Neural cell (in vitro differentiated cells): Measurements from ENCODE around the gene SMG9. TPM values are rescaled to one million over a fixed set of nuclear protein-coding genes. Genes with fewer than 3 reads are reported as not detected.

Experiments
- H2AFZ ChIP-seq: fragments of 200-600, 300-800 bp; sonication (generic), shearing (Covaris generic); 2 replicates; pipeline ENCODE4 v1.6.0; 2014; ENCODE audit warnings: low read depth, mild to moderate bottlenecking, antibody characterized with exemption, low read length, moderate library complexity
- H3F3A ChIP-seq: fragments of 200-600 bp; shearing (Covaris generic); 2 replicates; pipeline ENCODE4 v1.6.1; 2016; ENCODE audit warnings: mild to moderate bottlenecking, moderate library complexity, mixed read lengths, antibody characterized with exemption, low read length; ENCODE audit not compliant: insufficient read depth, poor library complexity, severe bottlenecking
- H3K27ac ChIP-seq: fragments of 200-600, 300-800 bp; sonication (generic), shearing (Covaris generic); 2 replicates; pipeline ENCODE4 v1.5.1; 2014; ENCODE audit warnings: mild to moderate bottlenecking, low read length, moderate library complexity
- H3K27me3 ChIP-seq: fragments of 300-800, 200-600 bp; sonication (generic), shearing (Covaris generic); 2 replicates; pipeline ENCODE4 v1.6.0; 2014; ENCODE audit warnings: mild to moderate bottlenecking, low read depth, low read length, moderate library complexity; ENCODE audit not compliant: insufficient read depth
- H3K36me3 ChIP-seq: fragments of 300-800, 200-600 bp; sonication (generic), shearing (Covaris generic); 2 replicates; pipeline ENCODE4 v1.5.1; 2014; ENCODE audit warnings: mild to moderate bottlenecking, antibody characterized with exemption, low read length, moderate library complexity; ENCODE audit not compliant: insufficient read depth
- H3K4me2 ChIP-seq: fragments of 300-800, 200-600 bp; sonication (generic), shearing (Covaris generic); 2 replicates; pipeline ENCODE4 v1.6.0; 2014; ENCODE audit warnings: mild to moderate bottlenecking, low read length
- H3K4me3 ChIP-seq: fragments of 300-800, 200-600 bp; sonication (generic), shearing (Covaris generic); 2 replicates; pipeline ENCODE4 v1.5.1; 2014; ENCODE audit warnings: mild to moderate bottlenecking, low read length, moderate library complexity
- H3K79me2 ChIP-seq: fragments of 200-600 bp; shearing (Covaris generic); replicated peaks from 2 replicates; pipeline ENCODE4 v1.6.0; 2014; ENCODE audit warnings: mild to moderate bottlenecking, low read length, moderate library complexity; ENCODE audit not compliant: insufficient read depth
- H3K9ac ChIP-seq: fragments of 300-800, 200-600 bp; sonication (generic), shearing (Covaris generic); 2 replicates; pipeline ENCODE4 v1.6.1; 2016; ENCODE audit warnings: mild to moderate bottlenecking, low read length, mixed read lengths
- H3K9me2 ChIP-seq: fragments of 200-600 bp; shearing (Covaris generic); 2 replicates; pipeline ENCODE4 v1.6.1; 2016; ENCODE audit warnings: mild to moderate bottlenecking, low read length, mixed read lengths; ENCODE audit not compliant: insufficient read depth
- H3K9me3 ChIP-seq: fragments of 200-600, 300-800 bp; sonication (generic), shearing (Covaris generic); 2 replicates; pipeline ENCODE4 v1.6.1; 2016; ENCODE audit warnings: mild to moderate bottlenecking, mixed run types, low read length, moderate library complexity, mixed read lengths
- H4K20me1 ChIP-seq: fragments of 200-600 bp; shearing (Covaris generic); 2 replicates; pipeline ENCODE4 v1.6.1; 2016; ENCODE audit warnings: mild to moderate bottlenecking, mixed run types; ENCODE audit not compliant: insufficient read depth
- CTCF ChIP-seq: fragments of 450-650 bp; IDR thresholded peaks from 2 replicates; pipeline ENCODE4 v1.5.1; 2014; ENCODE audit warnings: antibody characterized with exemption, mild to moderate bottlenecking, moderate library complexity; ENCODE audit not compliant: poor library complexity, severe bottlenecking
- EP300 ChIP-seq: fragments of 450-650 bp; conservative IDR thresholded peaks from 2 replicates; pipeline ENCODE4 v1.6.1; 2014; ENCODE audit warnings: antibody characterized with exemption, mild to moderate bottlenecking, moderate library complexity; ENCODE audit not compliant: poor library complexity, severe bottlenecking
- EZH2 ChIP-seq: fragments of 200-600, 300-800 bp; shearing (Covaris generic), sonication (generic); IDR thresholded peaks from 2 replicates; pipeline ENCODE4 v1.6.1; 2014; ENCODE audit warnings: antibody characterized with exemption, low read length, borderline replicate concordance, mild to moderate bottlenecking; ENCODE audit not compliant: insufficient read depth, poor library complexity, severe bottlenecking
- MXI1 ChIP-seq: fragments of 450-650 bp; conservative IDR thresholded peaks from 2 replicates; pipeline ENCODE4 v1.6.1; 2014; ENCODE audit warnings: antibody characterized with exemption, mild to moderate bottlenecking; ENCODE audit not compliant: poor library complexity, severe bottlenecking
- POLR2AphosphoS5 ChIP-seq: IDR thresholded peaks from 2 replicates; pipeline ENCODE4 v1.6.1; 2012
- RAD21 ChIP-seq: fragments of 450-650 bp; conservative IDR thresholded peaks from 2 replicates; pipeline ENCODE4 v1.6.1; 2014; ENCODE audit warnings: antibody characterized with exemption, mild to moderate bottlenecking, moderate library complexity
- SMC3 ChIP-seq: fragments of 450-650 bp; conservative IDR thresholded peaks from 2 replicates; pipeline ENCODE4 v1.6.1; 2014; ENCODE audit warnings: antibody characterized with exemption, mild to moderate bottlenecking, moderate library complexity; ENCODE audit not compliant: poor library complexity
- TAF1 ChIP-seq: IDR thresholded peaks from 2 replicates; pipeline ENCODE4 v1.6.1; 2012; ENCODE audit warnings: low read depth
- polyA plus RNA-seq: library from polyadenylated mRNA; depleted of rRNA; stranded (reverse); fragments of >200 nt; gene quantifications from 2 replicates; pipeline ENCODE4 v1.2.3, GENCODE V29; 2014
- TF ChIP-seq, protein P1 (sequence below): IDR thresholded peaks from 2 replicates; pipeline ENCODE4 v1.6.1; 2012; ENCODE audit warnings: borderline replicate concordance

SMG9 gene
- polyA plus RNA-seq, 1 donor from 2014 or later, result 33.0 TPM

DNA sequence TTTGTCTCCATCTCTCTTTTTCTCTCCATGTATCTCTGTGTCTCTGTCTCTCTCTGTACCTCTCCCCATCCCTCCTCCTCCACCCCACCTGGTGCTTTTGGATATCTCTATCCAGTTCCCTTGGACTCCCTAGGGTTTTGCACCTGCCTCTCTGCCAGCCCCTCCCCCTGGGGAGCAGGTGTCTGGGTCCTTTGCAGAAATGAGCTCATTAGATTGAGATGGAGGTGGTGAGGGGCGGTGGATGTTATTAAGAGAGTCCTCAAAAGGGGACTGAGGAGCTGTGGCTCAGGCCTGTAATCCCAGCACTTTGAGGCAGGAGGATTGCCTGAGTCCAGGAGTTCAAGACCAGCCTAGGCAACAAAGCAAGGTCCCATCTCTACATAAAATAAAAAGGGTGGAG is 23.9 kb upstream of the SMG9 start:
- H3K36me3 ChIP-seq, result no peaks in the 10 kb centered on the region
- no peak overlapping the region for H3K4me3 ChIP-seq
- H4K20me1 ChIP-seq, result no peaks in the 10 kb centered on the region
- H3F3A ChIP-seq, result no peaks in the 10 kb centered on the region
- TF ChIP-seq RAD21 (no peak), EZH2 (no peak), CTCF (no peak), MXI1 (no peak), EP300 (no peak), TAF1 (no peak), SMC3 (no peak), POLR2AphosphoS5 (no peak)
- TF ChIP-seq, protein P1, sequence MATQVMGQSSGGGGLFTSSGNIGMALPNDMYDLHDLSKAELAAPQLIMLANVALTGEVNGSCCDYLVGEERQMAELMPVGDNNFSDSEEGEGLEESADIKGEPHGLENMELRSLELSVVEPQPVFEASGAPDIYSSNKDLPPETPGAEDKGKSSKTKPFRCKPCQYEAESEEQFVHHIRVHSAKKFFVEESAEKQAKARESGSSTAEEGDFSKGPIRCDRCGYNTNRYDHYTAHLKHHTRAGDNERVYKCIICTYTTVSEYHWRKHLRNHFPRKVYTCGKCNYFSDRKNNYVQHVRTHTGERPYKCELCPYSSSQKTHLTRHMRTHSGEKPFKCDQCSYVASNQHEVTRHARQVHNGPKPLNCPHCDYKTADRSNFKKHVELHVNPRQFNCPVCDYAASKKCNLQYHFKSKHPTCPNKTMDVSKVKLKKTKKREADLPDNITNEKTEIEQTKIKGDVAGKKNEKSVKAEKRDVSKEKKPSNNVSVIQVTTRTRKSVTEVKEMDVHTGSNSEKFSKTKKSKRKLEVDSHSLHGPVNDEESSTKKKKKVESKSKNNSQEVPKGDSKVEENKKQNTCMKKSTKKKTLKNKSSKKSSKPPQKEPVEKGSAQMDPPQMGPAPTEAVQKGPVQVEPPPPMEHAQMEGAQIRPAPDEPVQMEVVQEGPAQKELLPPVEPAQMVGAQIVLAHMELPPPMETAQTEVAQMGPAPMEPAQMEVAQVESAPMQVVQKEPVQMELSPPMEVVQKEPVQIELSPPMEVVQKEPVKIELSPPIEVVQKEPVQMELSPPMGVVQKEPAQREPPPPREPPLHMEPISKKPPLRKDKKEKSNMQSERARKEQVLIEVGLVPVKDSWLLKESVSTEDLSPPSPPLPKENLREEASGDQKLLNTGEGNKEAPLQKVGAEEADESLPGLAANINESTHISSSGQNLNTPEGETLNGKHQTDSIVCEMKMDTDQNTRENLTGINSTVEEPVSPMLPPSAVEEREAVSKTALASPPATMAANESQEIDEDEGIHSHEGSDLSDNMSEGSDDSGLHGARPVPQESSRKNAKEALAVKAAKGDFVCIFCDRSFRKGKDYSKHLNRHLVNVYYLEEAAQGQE, result no peak
- H3K79me2 ChIP-seq, result no peaks in the 10 kb centered on the region
- no peaks in the 10 kb centered on the region for H3K9me2 ChIP-seq
- H3K9ac ChIP-seq, result no peak overlapping the region
- H3K27me3 ChIP-seq, result peaks cover 16% of the 10 kb centered on the region
- no peak overlapping the region for H3K27ac ChIP-seq
- no peak overlapping the region for H2AFZ ChIP-seq
- no peaks in the 10 kb centered on the region for H3K9me3 ChIP-seq
- no peak overlapping the region for H3K4me2 ChIP-seq

DNA sequence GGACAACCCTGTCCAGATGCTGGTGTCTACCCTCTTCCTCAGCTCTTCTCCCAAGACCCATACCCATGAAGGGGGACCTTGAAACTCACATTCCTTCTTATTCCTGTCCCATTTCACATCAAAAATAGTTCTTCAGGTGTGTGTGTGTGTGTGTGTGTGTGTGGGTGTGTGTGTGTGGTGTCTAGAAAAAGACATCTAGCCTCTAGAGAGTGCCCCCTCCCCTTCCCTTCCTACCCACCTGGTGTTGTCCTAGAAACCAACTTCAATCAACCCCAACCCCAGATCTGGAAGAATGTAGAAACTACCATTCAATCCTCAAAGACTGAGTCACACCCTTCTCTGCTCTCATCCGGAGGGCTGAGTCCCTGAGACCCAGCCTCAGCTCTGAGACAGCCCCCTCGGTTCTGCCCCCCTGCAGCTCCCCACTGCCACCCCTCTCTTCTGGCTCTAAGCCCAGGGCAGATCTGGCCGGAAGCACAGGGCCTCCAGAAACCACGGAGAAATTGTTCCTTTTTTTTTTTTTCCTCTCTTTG is 22.5 kb upstream of the SMG9 start:
- Histone ChIP-seq H3K36me3 (no peaks in the 10 kb centered on the region), H3K27me3 (peaks cover 29% of the 10 kb centered on the region)

More for the DNA sequence above, 22.5 kb upstream of the SMG9 start:
- Histone ChIP-seq H3K9ac (no peak overlapping the region), H3K4me2 (no peak overlapping the region), H3F3A (no peaks in the 10 kb centered on the region), H3K79me2 (no peaks in the 10 kb centered on the region), H3K9me3 (no peaks in the 10 kb centered on the region), H3K4me3 (no peak overlapping the region), H3K9me2 (no peaks in the 10 kb centered on the region), H3K27ac (no peak overlapping the region), H2AFZ (no peak overlapping the region), H4K20me1 (no peaks in the 10 kb centered on the region)
- TF ChIP-seq, protein P1, result no peak
- TF ChIP-seq MXI1 (no peak), EZH2 (no peak), CTCF (no peak), RAD21 (no peak), POLR2AphosphoS5 (no peak), TAF1 (no peak), EP300 (no peak), SMC3 (no peak)
